K562 (cell line): Measurements from ENCODE around the gene CASKIN2. TPM values are rescaled to one million over a fixed set of nuclear protein-coding genes. Genes with fewer than 3 reads are reported as not detected.
A peak's percentile ranks its signal among the peaks of the same experiment; 100 is the strongest.

Experiments used
- CREM ChIP-seq: IDR thresholded peaks from 2 replicates; pipeline ENCODE4 v1.6.1; 2014; ENCODE audit warnings: antibody characterized with exemption, low read depth
- HDAC6 ChIP-seq: IDR thresholded peaks from 2 replicates; pipeline ENCODE4 v1.6.1; 2012; ENCODE audit warnings: low read depth, mild to moderate bottlenecking, control low read depth, inconsistent platforms, low read length, moderate library complexity
- HEY1 ChIP-seq: fragments of 250-450 bp; sonication (Bioruptor Pico); IDR thresholded peaks from 2 replicates; pipeline ENCODE4 v1.5.0; 2020; ENCODE audit warnings: mild to moderate bottlenecking, moderate library complexity, borderline replicate concordance
- HMGN3 ChIP-seq: IDR thresholded peaks from 2 replicates; pipeline ENCODE4 v1.6.1; 2011; ENCODE audit warnings: borderline replicate concordance, low read depth, mild to moderate bottlenecking, mixed read lengths, low read length; ENCODE audit not compliant: insufficient read length; ENCODE audit errors: extremely low read depth
- LARP7 ChIP-seq: fragments of 450-650 bp; IDR thresholded peaks from 2 replicates; pipeline ENCODE4 v1.6.1; 2016
- NCOA2 ChIP-seq, 2 experiments: fragments of 450-650 bp; IDR thresholded peaks; 2 replicates each; pipeline ENCODE4 v1.6.1; 2018; ENCODE audit warnings: mild to moderate bottlenecking in 2 of 2, moderate library complexity in 1 of 2; ENCODE audit not compliant: partially characterized antibody in 2 of 2
- POLR2G ChIP-seq: fragments of 200-400 bp; formaldehyde crosslinking; IDR thresholded peaks from 2 replicates; pipeline ENCODE4 v1.6.1; 2017; ENCODE audit warnings: low read depth, mild to moderate bottlenecking, antibody characterized with exemption, low read length, moderate library complexity
- TFE3 ChIP-seq: fragments of 450-650 bp; formaldehyde crosslinking; IDR thresholded peaks from 2 replicates; pipeline ENCODE4 v1.4.0; 2020; ENCODE audit warnings: mild to moderate bottlenecking, mixed read lengths
- ZNF785 ChIP-seq: fragments of 250-450 bp; sonication (Bioruptor Pico); IDR thresholded peaks from 2 replicates; pipeline ENCODE4 v1.4.0; 2020; ENCODE audit warnings: mild to moderate bottlenecking
- polyA plus RNA-seq, 8 experiments: library from polyadenylated mRNA; depleted of rRNA in 4 of 8; stranded (reverse) in 5 of 8; unstranded in 3 of 8; fragments of >200 nt; fragmentation: Nextera tagmentation in 2 of 8; fragmentation: Illumina TruSeq in 1 of 8; extraction: Ambion mirVana in 2 of 8; extraction: Trizol in 1 of 8; gene quantifications; 2 replicates each; pipeline versions ENCODE4 v1.2.1 to v1.2.3, GENCODE V29; 2011 to 2014; ENCODE audit warnings: inconsistent platforms in 1 of 8, missing spikeins in 1 of 8
- total RNA-seq, 7 experiments: library from RNA; depleted of rRNA in 6 of 7; stranded (reverse); fragments of >200 nt in 6 of 7; fragmentation: Illumina TruSeq in 2 of 7; extraction: Trizol in 2 of 7; gene quantifications; 2 replicates each; pipeline versions ENCODE4 v1.2.1 to v1.2.3, GENCODE V29; 2011 to 2021; ENCODE audit warnings: low replicate concordance in 1 of 7
- TF ChIP-seq, protein P1 (sequence below), 2 experiments: fragments of 450-650 bp; formaldehyde crosslinking in 1 of 2; IDR thresholded peaks; 2 replicates each; pipeline versions ENCODE4 v1.4.0 to v1.6.1; 2014 to 2020; ENCODE audit warnings: mild to moderate bottlenecking in 2 of 2, borderline replicate concordance in 1 of 2, low read depth in 1 of 2
- TF ChIP-seq, protein P2 (sequence below): fragments of 250-450 bp; sonication (Bioruptor Pico); IDR thresholded peaks from 2 replicates; pipeline ENCODE4 v1.8.0; 2021; ENCODE audit warnings: mild to moderate bottlenecking, moderate library complexity

Gene CASKIN2
- total and polyA plus RNA-seq, 9 of the 15 experiments (the other 6 are each of a cell fraction or from before 2014, with no cell fraction given) = 0.01 to 12.2 (median 2.1) TPM

GRCh38 chr17:75498726-75499213, 16.6 kb downstream of the CASKIN2 start (continued):
- TF ChIP-seq, protein P1, sequence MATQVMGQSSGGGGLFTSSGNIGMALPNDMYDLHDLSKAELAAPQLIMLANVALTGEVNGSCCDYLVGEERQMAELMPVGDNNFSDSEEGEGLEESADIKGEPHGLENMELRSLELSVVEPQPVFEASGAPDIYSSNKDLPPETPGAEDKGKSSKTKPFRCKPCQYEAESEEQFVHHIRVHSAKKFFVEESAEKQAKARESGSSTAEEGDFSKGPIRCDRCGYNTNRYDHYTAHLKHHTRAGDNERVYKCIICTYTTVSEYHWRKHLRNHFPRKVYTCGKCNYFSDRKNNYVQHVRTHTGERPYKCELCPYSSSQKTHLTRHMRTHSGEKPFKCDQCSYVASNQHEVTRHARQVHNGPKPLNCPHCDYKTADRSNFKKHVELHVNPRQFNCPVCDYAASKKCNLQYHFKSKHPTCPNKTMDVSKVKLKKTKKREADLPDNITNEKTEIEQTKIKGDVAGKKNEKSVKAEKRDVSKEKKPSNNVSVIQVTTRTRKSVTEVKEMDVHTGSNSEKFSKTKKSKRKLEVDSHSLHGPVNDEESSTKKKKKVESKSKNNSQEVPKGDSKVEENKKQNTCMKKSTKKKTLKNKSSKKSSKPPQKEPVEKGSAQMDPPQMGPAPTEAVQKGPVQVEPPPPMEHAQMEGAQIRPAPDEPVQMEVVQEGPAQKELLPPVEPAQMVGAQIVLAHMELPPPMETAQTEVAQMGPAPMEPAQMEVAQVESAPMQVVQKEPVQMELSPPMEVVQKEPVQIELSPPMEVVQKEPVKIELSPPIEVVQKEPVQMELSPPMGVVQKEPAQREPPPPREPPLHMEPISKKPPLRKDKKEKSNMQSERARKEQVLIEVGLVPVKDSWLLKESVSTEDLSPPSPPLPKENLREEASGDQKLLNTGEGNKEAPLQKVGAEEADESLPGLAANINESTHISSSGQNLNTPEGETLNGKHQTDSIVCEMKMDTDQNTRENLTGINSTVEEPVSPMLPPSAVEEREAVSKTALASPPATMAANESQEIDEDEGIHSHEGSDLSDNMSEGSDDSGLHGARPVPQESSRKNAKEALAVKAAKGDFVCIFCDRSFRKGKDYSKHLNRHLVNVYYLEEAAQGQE (IDR thresholded peaks at IDR 0.05; ENCODE audit: borderline replicate concordance) = peak; percentile 29; the same call in 1 of the 2 replicates
- TF ChIP-seq, protein P1 (CRISPR knock-in tag; IDR thresholded peaks at IDR 0.05; ENCODE audit: low read depth) = no peak
- TF ChIP-seq HDAC6 (no peak), NCOA2 (IDR thresholded peaks at IDR 0.05; ENCODE audit: partially characterized antibody in 2 of 2) (no peak), LARP7 (no peak), TFE3 (no peak), CREM (0 out of 2 replicates have a peak, but pooled peaks have one; percentile 10), HEY1 (CRISPR knock-in tag) (no peak), HMGN3 (no peak), ZNF785 (no peak), POLR2G (no peak)
- TF ChIP-seq, protein P2, sequence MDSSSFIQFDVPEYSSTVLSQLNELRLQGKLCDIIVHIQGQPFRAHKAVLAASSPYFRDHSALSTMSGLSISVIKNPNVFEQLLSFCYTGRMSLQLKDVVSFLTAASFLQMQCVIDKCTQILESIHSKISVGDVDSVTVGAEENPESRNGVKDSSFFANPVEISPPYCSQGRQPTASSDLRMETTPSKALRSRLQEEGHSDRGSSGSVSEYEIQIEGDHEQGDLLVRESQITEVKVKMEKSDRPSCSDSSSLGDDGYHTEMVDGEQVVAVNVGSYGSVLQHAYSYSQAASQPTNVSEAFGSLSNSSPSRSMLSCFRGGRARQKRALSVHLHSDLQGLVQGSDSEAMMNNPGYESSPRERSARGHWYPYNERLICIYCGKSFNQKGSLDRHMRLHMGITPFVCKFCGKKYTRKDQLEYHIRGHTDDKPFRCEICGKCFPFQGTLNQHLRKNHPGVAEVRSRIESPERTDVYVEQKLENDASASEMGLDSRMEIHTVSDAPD (CRISPR knock-in tag) = no peak
